GM12892 (cell line): Measurements from ENCODE around the gene SPRR1A.

ENCODE experiments used
- POLR2A ChIP-seq: IDR thresholded peaks from 2 replicates; pipeline ENCODE4 v1.6.1; 2011; ENCODE audit warnings: low read depth, low read length, control low read depth
- POLR2AphosphoS5 ChIP-seq: IDR thresholded peaks from 2 replicates; pipeline ENCODE4 v1.6.1; 2011; ENCODE audit warnings: low read depth, low read length, control low read depth
- TAF1 ChIP-seq: IDR thresholded peaks from 2 replicates; pipeline ENCODE4 v1.6.1; 2011; ENCODE audit warnings: low read depth, mild to moderate bottlenecking, control low read depth, low read length, borderline replicate concordance

DNA sequence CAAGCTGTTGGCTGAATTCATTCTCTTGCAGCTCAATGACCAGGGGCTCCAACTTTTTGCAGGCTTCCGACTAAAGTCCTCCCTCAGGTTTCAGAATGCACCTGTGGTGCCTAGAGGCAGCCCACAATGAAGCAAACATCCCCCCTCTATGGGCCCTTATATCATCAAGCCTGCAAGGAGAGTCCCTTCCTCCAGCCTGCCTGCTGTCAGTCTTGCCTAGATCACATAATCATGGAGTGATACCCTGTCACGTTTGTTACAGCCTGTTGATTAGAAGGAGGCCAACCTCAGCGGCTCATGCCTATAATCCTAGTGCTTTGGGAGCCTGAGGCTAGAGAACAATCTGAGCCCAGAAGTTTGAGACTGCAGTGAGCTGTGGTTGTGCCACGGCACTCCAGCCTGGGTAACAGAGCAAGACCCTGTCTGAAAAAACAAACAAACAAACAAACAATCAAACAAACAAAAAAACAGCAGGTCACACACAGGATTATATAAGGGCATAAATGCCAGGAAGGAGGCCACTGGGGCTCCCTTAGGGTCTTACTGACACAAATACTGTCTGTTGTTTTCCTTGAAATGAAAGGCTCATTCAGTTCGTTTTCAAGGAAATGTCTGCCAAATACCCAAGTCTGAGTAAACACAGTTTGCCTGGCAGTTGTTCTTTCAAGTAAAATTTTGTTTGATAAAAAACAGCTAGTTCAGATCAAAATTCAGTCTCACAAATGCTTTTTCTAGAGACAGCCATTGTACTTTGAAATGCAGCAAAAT lies 12.9 kb downstream of the SPRR1A start:
- TF ChIP-seq POLR2AphosphoS5 (no peak), POLR2A (no peak), TAF1 (no peak)
